Peyer's patch (tissue), 4 donors: ENCODE results near the gene HMX2.
A peak's percentile ranks its signal among the peaks of the same experiment; 100 is the strongest.

Experiments used
- CTCF ChIP-seq, 6 experiments: fragments of 450-650 bp in 4 of 6; fragments of 200-600 bp in 2 of 6; sonication (generic) in 1 of 6; IDR thresholded peaks; one replicate each; pipeline ENCODE4 v1.5.1; 2017 to 2019; ENCODE audit warnings: antibody characterized with exemption in 6 of 6, mild to moderate bottlenecking in 3 of 6, moderate library complexity in 1 of 6
- POLR2A ChIP-seq, 2 donors: fragments of 450-650 bp; IDR thresholded peaks; one replicate each; pipeline ENCODE4 v1.5.1; 2017; ENCODE audit warnings: antibody characterized with exemption in 2 of 2, mild to moderate bottlenecking in 2 of 2, moderate library complexity in 2 of 2

- TF ChIP-seq CTCF (IDR thresholded peaks at IDR 0.05): peak in 2 of 6 experiments; percentile 4 to 9
- no peak for TF ChIP-seq POLR2A (IDR thresholded peaks at IDR 0.05)
Observed at GRCh38 chr10:123101872-123102271, 46.1 kb upstream of the HMX2 start.
